ENCODE results near the gene KCNK10. TPM values are rescaled to one million over a fixed set of nuclear protein-coding genes. Genes with fewer than 3 reads are reported as not detected.

The KCNK10 gene
- total RNA-seq, 2 donors from 2014 or later = not detected

DNA sequence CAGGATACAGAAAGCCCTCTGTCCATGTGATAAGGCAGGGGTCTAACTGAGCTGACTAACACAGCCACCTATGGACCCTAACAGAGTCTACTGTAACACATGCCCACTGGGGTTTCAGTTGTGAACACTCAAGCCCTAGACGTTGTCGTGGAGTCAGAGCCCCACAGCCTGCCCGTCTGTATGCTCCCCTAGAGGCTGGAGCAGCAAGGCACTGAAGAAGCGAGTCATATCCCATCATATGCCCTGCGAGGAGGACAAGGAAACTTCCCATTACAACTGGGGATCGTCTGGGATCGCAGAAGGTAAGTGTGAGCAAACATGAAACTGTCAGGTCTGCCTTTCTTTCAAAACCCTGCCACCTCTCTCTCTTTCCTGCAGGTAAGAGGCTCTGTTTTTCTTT lies 180.1 kb downstream of the KCNK10 start:
- no peaks in the 10 kb centered on the region for H3K36me3 ChIP-seq
- no peak overlapping the region for H3K4me3 ChIP-seq
- DNase-seq (ENCODE audit: low spot score) = no peak
- H3K4me1 ChIP-seq = no peaks in the 10 kb centered on the region
- no peak overlapping the region for H3K27ac ChIP-seq
- no peaks in the 10 kb centered on the region for H3K27me3 ChIP-seq
- TF ChIP-seq, protein P1, sequence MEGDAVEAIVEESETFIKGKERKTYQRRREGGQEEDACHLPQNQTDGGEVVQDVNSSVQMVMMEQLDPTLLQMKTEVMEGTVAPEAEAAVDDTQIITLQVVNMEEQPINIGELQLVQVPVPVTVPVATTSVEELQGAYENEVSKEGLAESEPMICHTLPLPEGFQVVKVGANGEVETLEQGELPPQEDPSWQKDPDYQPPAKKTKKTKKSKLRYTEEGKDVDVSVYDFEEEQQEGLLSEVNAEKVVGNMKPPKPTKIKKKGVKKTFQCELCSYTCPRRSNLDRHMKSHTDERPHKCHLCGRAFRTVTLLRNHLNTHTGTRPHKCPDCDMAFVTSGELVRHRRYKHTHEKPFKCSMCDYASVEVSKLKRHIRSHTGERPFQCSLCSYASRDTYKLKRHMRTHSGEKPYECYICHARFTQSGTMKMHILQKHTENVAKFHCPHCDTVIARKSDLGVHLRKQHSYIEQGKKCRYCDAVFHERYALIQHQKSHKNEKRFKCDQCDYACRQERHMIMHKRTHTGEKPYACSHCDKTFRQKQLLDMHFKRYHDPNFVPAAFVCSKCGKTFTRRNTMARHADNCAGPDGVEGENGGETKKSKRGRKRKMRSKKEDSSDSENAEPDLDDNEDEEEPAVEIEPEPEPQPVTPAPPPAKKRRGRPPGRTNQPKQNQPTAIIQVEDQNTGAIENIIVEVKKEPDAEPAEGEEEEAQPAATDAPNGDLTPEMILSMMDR (IDR thresholded peaks at IDR 0.05) = no peak
- no peaks in the 10 kb centered on the region for H3K9me3 ChIP-seq

DNA sequence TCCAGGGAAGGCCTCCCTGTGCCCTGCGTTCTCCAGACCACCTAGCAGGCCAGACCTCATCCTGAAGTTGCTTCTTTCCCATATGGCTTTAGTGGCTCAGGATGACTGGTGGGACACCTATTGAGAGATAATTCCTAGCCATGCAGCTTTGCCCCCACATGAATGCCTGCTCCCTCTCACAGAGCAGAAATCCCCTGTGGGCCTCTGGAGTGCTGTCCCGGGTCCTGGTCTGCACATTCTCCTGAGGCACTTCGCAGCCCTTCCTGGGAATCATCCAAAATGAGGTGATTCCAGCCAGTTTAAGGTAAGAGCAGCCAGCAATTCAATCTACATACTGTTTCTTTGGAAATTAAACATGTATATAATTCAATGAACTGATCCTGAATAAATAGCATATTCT lies 182.2 kb downstream of the KCNK10 start:
- TF ChIP-seq, protein P1 (IDR thresholded peaks at IDR 0.05) = no peak
- Histone ChIP-seq H3K9me3 (no peaks in the 10 kb centered on the region), H3K27ac (no peak overlapping the region), H3K27me3 (no peaks in the 10 kb centered on the region), H3K36me3 (no peaks in the 10 kb centered on the region), H3K4me1 (no peaks in the 10 kb centered on the region), H3K4me3 (no peak overlapping the region)
- no peak for DNase-seq (ENCODE audit: low spot score)

DNA sequence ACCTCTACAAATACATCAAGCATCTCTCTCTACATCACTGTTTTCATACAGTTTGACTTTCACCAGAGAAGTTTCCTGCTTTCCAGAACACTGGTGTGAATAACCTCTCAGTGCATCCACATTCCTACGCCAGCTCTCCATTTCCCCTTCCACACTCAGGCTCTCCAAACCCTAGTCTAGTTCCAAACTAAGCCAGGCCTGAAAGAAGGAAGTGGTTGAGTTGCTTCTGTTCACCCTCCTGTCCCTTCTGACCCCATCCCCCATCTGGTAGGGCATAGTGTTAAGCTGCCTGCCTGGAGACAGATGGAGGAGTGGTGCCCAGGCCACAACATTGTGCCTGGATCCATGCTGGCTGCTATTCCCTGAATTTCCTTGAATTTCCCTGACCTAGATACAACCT lies 185.7 kb downstream of the KCNK10 start:
- no peaks in the 10 kb centered on the region for H3K36me3 ChIP-seq
- no peaks in the 10 kb centered on the region for H3K9me3 ChIP-seq
- no peaks in the 10 kb centered on the region for H3K27me3 ChIP-seq
- TF ChIP-seq, protein P1 (IDR thresholded peaks at IDR 0.05) = no peak
- no peaks in the 10 kb centered on the region for H3K4me1 ChIP-seq
- H3K27ac ChIP-seq = no peak overlapping the region
- no peak overlapping the region for H3K4me3 ChIP-seq
- no peak for DNase-seq (ENCODE audit: low spot score)

Other genes with a start within 250 kb of the KCNK10 start
- gene SPATA7, start 62.4 kb upstream of the KCNK10 start, total RNA-seq = 10 to 100 TPM; 22.7 to 23.9 TPM
- gene PTPN21, start 231.7 kb upstream of the KCNK10 start, total RNA-seq = 10 to 100 TPM; 22.4 to 24.3 TPM
- gene ZC3H14, start 239.8 kb upstream of the KCNK10 start, total RNA-seq = 10 to 100 TPM; 45.1 to 59.9 TPM